ENCODE measurements around the gene EMC1.
"Not testable (repeated sequence)": the region's sequence is repeated elsewhere in the genome, so short reads cannot be mapped to it uniquely, and the experiment has no call there.

Gene EMC1

DNA sequence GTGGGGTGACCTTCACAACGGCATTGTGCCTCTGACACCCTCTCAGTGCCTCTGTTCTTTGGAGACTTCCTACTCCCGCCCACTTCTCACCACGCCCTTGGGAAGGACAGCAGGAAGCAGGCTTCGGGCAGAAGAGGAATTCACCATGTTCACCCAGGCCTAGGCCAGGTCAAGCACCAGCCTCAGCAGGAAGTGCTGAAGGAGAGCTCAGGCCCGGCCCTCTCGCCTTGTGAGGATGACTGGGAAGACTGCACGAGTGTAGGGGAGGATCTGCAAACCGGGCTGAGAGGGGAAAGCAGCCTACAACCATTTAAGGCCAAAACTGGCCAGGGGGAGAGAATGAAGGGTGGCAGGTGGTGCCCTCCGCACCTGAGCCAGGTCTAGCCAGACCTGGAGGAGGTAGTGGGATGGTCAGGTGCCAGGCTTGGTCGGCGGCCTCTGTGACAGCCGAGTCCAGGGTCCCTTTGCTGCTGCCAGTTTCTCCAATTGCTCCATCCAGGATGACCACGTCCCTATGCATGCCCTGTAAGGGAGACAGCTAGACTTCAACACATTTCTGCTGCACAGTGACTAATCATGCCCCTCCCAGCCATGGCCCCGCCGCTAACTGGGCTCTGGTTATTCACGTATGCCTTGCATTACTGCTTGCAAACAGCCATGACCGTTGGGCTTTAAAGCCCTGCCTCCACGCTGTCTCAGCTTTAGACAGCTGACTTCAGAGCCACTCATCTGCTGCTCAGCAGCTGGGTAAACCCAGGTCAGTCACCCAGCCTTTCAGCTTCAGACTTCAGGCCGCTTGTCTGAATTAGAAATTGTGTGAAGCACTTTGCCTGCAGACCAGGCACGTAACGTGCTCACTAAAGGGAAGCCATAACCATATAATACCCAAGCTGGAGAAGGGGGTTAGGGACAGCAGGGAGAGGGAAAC is 9.2 kb upstream of the EMC1 start:
- H3K27ac ChIP-seq (ENCODE audit: insufficient read depth, low read depth, low read length, poor library complexity, severe bottlenecking) = no peak overlapping the region
- no peaks in the 10 kb centered on the region for H3K27me3 ChIP-seq (ENCODE audit: control insufficient read depth, insufficient read depth, low read length, poor library complexity, severe bottlenecking)
- H3K4me3 ChIP-seq (ENCODE audit: insufficient read depth, low read depth, low read length) = no peak overlapping the region
- WGBS, 2 experiments = 93 to 94% methylated on average over 21 of the region's 21 CpGs
- no peaks in the 10 kb centered on the region for H3K9me3 ChIP-seq (ENCODE audit: control insufficient read depth, low read length)
- H3K36me3 ChIP-seq (ENCODE audit: control insufficient read depth, insufficient read depth, low read length) = peaks cover 26% of the 10 kb centered on the region
- no peaks in the 10 kb centered on the region for H3K4me1 ChIP-seq (ENCODE audit: control insufficient read depth, insufficient read depth, low read length)

DNA sequence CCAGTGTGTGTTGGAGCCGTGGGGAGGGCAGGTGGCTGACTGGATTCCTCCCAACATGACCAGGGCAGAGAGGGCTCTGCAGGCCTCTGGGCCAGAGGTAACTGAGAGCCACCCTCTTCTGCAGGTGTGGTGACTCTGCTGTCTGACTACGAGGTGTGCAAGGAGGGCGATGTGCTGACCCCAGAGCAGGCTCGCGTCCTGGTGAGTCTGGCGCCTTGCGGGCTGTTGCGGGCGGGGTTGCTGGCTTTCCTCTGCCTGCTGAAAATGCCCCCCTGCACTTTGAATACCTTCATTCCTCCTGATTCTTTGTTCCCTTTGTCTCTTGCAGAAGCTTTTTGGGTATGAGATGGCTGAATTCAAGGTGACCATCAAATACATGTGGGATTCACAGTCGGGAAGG is 7.0 kb upstream of the EMC1 start:
- no peak overlapping the region for H3K4me3 ChIP-seq (ENCODE audit: insufficient read depth, low read depth, low read length)
- WGBS, 2 experiments = 95 to 97% methylated on average over 10 of the region's 10 CpGs
- H3K4me1 ChIP-seq (ENCODE audit: control insufficient read depth, insufficient read depth, low read length) = peaks cover 7% of the 10 kb centered on the region
- H3K27me3 ChIP-seq (ENCODE audit: control insufficient read depth, insufficient read depth, low read length, poor library complexity, severe bottlenecking) = no peaks in the 10 kb centered on the region
- no peaks in the 10 kb centered on the region for H3K9me3 ChIP-seq (ENCODE audit: control insufficient read depth, low read length)
- peaks cover 32% of the 10 kb centered on the region for H3K36me3 ChIP-seq (ENCODE audit: control insufficient read depth, insufficient read depth, low read length)
- H3K27ac ChIP-seq (ENCODE audit: insufficient read depth, low read depth, low read length, poor library complexity, severe bottlenecking) = no peak overlapping the region

DNA sequence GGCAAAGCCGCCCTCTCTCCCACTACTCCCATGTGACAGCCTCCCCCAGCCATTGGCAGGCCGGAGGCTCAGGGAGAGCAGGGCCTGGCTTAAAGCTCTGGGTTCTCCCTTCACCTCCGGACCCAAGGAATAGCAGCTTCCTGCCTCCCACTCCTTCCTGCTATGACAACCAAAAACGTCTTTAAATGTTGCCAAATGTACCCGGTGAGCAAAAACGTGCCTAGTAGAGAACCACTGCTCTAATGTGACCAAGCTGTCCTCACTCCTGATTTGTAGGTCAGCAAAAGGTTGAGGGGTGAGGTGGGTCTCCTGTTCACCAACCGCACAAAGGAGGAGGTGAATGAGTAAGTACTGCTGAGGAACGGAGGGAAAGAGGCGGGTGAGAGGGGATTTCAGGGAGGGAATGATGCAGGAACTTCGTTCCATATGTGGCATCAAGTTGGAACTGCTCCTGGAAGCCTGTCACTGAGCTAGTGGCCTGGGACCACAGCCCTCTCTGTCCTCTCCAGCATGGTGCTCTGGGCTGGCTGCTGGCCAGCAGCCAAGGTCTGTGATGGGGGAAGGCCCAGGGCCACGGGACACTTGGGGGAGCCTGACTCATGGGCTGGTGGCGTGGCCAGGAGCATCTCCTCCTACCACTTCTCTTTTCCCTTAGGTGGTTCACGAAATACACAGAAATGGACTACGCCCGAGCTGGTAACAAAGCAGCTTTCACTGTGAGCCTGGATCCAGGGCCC is 6.0 kb upstream of the EMC1 start:
- Histone ChIP-seq H3K36me3 (ENCODE audit: control insufficient read depth, insufficient read depth, low read length) (peaks cover 32% of the 10 kb centered on the region), H3K27ac (ENCODE audit: insufficient read depth, low read depth, low read length, poor library complexity, severe bottlenecking) (no peak overlapping the region), H3K9me3 (ENCODE audit: control insufficient read depth, low read length) (no peaks in the 10 kb centered on the region), H3K4me3 (ENCODE audit: insufficient read depth, low read depth, low read length) (no peak overlapping the region), H3K27me3 (ENCODE audit: control insufficient read depth, insufficient read depth, low read length, poor library complexity, severe bottlenecking) (no peaks in the 10 kb centered on the region), H3K4me1 (ENCODE audit: control insufficient read depth, insufficient read depth, low read length) (peaks cover 14% of the 10 kb centered on the region)
- WGBS, 2 experiments = 89 to 92% methylated on average over 15 of the region's 15 CpGs

DNA sequence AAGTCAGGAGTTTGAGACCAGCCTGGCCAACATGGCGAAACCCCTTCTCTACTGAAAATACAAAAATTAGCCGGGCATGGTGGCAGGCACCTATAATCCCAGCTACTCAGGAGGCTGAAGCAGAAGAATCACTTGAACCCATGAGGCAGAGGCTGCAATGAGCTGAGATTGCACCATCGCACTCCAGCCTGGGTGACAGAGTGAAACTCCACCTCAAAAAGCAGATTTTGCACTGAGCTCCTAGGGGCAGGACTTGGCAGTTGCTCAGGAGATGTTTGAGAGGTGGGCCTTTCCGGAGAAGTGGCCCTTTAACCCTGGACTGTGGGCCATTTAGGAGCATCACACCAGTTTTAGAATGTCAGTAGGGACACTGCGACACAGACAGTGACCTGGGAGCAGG is 5.0 kb upstream of the EMC1 start:
- not testable (repeated sequence) for H3K27ac ChIP-seq (ENCODE audit: insufficient read depth, low read depth, low read length, poor library complexity, severe bottlenecking); H3K9me3 ChIP-seq (ENCODE audit: control insufficient read depth, low read length); H3K27me3 ChIP-seq (ENCODE audit: control insufficient read depth, insufficient read depth, low read length, poor library complexity, severe bottlenecking); H3K4me3 ChIP-seq (ENCODE audit: insufficient read depth, low read depth, low read length)
- 94 to 96% methylated on average over 5 of the region's 5 CpGs for WGBS, 2 experiments
- Histone ChIP-seq H3K36me3 (ENCODE audit: control insufficient read depth, insufficient read depth, low read length) (peaks cover 32% of the 10 kb centered on the region), H3K4me1 (ENCODE audit: control insufficient read depth, insufficient read depth, low read length) (peaks cover 14% of the 10 kb centered on the region)

DNA sequence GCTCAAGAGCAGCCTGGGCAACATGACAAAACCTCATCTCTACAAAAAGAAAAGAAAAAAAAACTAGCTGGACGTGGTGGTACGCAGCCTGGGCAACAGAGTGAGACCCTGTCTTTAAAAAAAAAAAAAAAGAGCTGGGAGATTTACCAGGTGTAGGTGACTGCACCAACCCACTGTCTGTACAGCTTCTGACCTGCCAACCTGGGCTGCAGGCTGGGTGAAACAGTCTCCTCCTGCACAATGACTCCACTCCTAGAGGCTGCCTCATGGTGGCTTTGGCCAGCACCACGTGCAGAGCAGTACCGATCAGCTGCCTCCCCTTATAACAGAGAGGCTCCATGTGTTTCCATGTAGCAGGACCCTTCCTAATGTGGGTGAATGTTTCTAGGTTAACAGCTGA is 4.0 kb upstream of the EMC1 start:
- peaks cover 32% of the 10 kb centered on the region for H3K36me3 ChIP-seq (ENCODE audit: control insufficient read depth, insufficient read depth, low read length)
- WGBS, 2 experiments = 96% methylated on average over 4 of the region's 4 CpGs

DNA sequence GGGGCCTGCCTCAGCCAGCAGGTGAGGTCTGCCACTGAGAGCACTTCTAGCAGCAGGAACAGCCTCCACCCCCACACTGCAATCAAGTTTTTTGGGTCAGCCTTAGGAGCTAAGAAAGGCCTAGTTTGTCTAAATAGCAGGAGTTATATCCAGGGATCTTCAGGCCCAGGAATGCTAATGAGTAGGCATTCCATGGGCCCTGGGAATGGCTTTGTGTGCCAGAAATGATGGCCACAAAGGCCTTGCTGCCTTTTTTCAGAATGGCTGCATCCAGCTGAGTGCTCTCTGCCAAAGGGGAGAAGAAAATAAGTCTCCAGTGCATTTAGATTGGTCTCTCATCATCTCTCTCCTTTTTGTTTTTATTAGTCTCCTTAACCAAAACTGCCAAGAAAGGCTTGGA is 3.1 kb upstream of the EMC1 start:
- no peak overlapping the region for H3K27ac ChIP-seq (ENCODE audit: insufficient read depth, low read depth, low read length, poor library complexity, severe bottlenecking)
- no peaks in the 10 kb centered on the region for H3K9me3 ChIP-seq (ENCODE audit: control insufficient read depth, low read length)
- H3K4me1 ChIP-seq (ENCODE audit: control insufficient read depth, insufficient read depth, low read length) = peaks cover 18% of the 10 kb centered on the region
- peaks cover 30% of the 10 kb centered on the region for H3K36me3 ChIP-seq (ENCODE audit: control insufficient read depth, insufficient read depth, low read length)
- no peak overlapping the region for H3K4me3 ChIP-seq (ENCODE audit: insufficient read depth, low read depth, low read length)
- no peaks in the 10 kb centered on the region for H3K27me3 ChIP-seq (ENCODE audit: control insufficient read depth, insufficient read depth, low read length, poor library complexity, severe bottlenecking)

More for the DNA sequence above, 4.0 kb upstream of the EMC1 start:
- Histone ChIP-seq H3K27me3 (ENCODE audit: control insufficient read depth, insufficient read depth, low read length, poor library complexity, severe bottlenecking) (no peaks in the 10 kb centered on the region), H3K27ac (ENCODE audit: insufficient read depth, low read depth, low read length, poor library complexity, severe bottlenecking) (no peak overlapping the region), H3K4me3 (ENCODE audit: insufficient read depth, low read depth, low read length) (no peak overlapping the region), H3K9me3 (ENCODE audit: control insufficient read depth, low read length) (no peaks in the 10 kb centered on the region), H3K4me1 (ENCODE audit: control insufficient read depth, insufficient read depth, low read length) (peaks cover 17% of the 10 kb centered on the region)

DNA sequence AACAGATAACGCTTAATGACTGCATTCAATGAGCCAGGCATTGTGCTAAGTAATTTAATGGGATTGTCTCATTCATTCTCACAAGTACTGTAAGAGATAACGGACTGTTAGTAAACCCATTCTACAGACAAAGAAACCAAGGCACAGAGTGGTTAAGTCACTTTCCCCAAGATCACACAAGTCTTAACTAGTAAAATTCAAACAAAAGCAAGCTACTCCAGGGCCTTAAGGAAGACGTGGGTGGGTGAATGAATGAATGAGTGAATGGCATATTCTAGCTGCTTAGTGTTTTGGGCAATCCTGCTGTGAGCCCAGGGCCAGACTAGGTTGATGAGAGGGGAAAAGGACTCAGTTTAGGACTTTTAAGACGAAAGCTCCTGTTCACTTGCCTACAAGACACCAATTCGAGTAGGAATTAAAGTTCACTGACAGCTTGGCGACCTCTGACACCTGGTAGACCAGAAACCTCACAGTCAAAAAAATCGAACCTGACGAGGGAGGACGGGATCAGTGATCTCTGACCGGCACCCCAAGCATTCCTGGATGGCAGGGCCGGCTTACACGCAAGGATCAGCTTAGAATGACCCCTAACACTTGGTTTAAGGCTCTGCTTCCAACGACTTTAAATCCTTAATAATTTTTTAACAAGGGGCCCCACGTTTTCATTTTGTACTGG is 557 bp downstream of the EMC1 start:
- WGBS, 2 experiments = 13 to 14% methylated on average over 14 of the region's 14 CpGs
- peak overlapping the region; percentile 97 for H3K27ac ChIP-seq (ENCODE audit: insufficient read depth, low read depth, low read length, poor library complexity, severe bottlenecking)

DNA sequence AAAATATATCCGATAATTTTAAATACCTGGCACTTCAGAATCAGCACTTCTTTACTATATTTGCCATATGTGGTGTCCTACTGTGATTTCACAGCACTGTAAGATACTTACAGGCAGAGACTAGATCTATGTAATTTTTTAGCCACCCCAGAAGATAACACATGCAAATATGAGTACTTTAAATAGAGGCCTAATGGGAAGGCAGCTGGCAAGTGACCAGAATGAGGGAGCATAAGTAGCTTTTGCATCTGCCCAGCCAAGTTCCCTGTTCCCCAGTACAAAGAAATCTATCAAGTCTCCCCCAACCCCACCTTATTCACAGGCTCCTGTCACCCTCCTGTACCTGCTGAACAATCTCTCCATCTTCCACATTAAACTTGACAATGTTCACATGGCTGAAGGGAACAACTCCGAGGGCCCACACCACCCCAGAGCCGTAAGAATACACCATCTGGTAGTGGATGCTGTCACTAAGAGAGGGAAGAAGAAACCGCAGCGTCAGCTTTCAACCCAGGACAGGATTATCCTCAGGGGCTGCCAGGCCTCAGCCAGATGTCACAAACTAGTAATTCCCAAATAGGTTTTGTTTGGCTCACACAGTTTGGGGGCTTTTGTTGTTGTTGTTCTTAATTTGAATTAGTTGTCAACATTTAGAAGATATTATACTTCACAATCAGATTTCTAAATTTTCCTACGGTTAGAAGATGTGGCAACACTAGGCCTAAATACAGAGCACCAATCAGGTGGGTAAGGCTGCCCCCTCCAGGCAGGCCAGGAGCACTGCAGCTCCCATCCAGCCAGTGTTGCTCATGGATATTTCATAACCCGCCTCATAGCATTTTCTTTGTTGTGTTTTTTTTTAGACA is 10.4 kb downstream of the EMC1 start:
- Histone ChIP-seq H3K36me3 (ENCODE audit: control insufficient read depth, insufficient read depth, low read length) (peaks cover 62% of the 10 kb centered on the region), H3K27ac (ENCODE audit: insufficient read depth, low read depth, low read length, poor library complexity, severe bottlenecking) (no peak overlapping the region), H3K27me3 (ENCODE audit: control insufficient read depth, insufficient read depth, low read length, poor library complexity, severe bottlenecking) (no peaks in the 10 kb centered on the region), H3K9me3 (ENCODE audit: control insufficient read depth, low read length) (no peaks in the 10 kb centered on the region), H3K4me1 (ENCODE audit: control insufficient read depth, insufficient read depth, low read length) (no peaks in the 10 kb centered on the region), H3K4me3 (ENCODE audit: insufficient read depth, low read depth, low read length) (no peak overlapping the region)
- WGBS, 2 experiments = 91 to 96% methylated on average over 7 of the region's 7 CpGs

More for the DNA sequence above, 557 bp downstream of the EMC1 start:
- peak overlapping the region; percentile 94 for H3K4me3 ChIP-seq (ENCODE audit: insufficient read depth, low read depth, low read length)
- peaks cover 18% of the 10 kb centered on the region for H3K4me1 ChIP-seq (ENCODE audit: control insufficient read depth, insufficient read depth, low read length)
- no peaks in the 10 kb centered on the region for H3K27me3 ChIP-seq (ENCODE audit: control insufficient read depth, insufficient read depth, low read length, poor library complexity, severe bottlenecking)
- peaks cover 7% of the 10 kb centered on the region for H3K36me3 ChIP-seq (ENCODE audit: control insufficient read depth, insufficient read depth, low read length)
- no peaks in the 10 kb centered on the region for H3K9me3 ChIP-seq (ENCODE audit: control insufficient read depth, low read length)

DNA sequence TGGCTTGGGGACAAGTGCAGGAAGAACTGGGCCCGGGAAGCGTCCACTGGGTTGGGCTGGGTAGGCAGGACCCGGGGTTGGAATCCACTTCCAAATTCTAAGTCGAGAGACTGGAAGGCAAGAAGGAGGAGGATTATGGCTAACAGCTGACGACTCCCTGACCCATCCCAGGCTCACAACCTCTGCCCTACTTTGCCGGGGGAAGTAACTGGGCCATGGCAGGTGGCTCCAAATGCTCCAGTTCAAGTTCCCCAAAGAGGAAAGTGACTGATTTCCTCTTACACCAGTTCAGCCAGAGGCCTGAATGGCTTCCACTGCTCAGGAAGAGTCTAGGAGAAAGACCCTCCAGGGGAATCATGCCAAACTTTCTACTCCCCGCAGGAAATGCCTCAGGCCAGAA is 11.4 kb downstream of the EMC1 start:
- no peaks in the 10 kb centered on the region for H3K4me1 ChIP-seq (ENCODE audit: control insufficient read depth, insufficient read depth, low read length)
- H3K4me3 ChIP-seq (ENCODE audit: insufficient read depth, low read depth, low read length) = no peak overlapping the region
- WGBS, 2 experiments = 93% methylated on average over 7 of the region's 7 CpGs
- H3K27ac ChIP-seq (ENCODE audit: insufficient read depth, low read depth, low read length, poor library complexity, severe bottlenecking) = no peak overlapping the region
- H3K27me3 ChIP-seq (ENCODE audit: control insufficient read depth, insufficient read depth, low read length, poor library complexity, severe bottlenecking) = no peaks in the 10 kb centered on the region
- peaks cover 62% of the 10 kb centered on the region for H3K36me3 ChIP-seq (ENCODE audit: control insufficient read depth, insufficient read depth, low read length)
- H3K9me3 ChIP-seq (ENCODE audit: control insufficient read depth, low read length) = no peaks in the 10 kb centered on the region
